Parathyroid adenoma (tissue), 2 donors: ENCODE data around the gene SULT1C4.

ENCODE experiments used
- H2AFZ ChIP-seq: fragments of 300-600 bp; sonication (generic); one replicate; pipeline ENCODE4 v1.7.0; 2017; ENCODE audit warnings: antibody characterized with exemption, mild to moderate bottlenecking
- H3K27ac ChIP-seq: fragments of 300-600 bp; sonication (generic); one replicate; pipeline ENCODE4 v1.7.0; 2017
- H3K27me3 ChIP-seq: fragments of 300-600 bp; sonication (generic); one replicate; pipeline ENCODE4 v1.7.0; 2017; ENCODE audit warnings: low read length; ENCODE audit not compliant: control insufficient read depth, insufficient read depth
- H3K36me3 ChIP-seq: fragments of 300-600 bp; sonication (generic); one replicate; pipeline ENCODE4 v1.7.0; 2017; ENCODE audit warnings: low read length; ENCODE audit not compliant: control insufficient read depth, insufficient read depth
- H3K4me1 ChIP-seq: fragments of 300-600 bp; sonication (generic); one replicate; pipeline ENCODE4 v1.7.0; 2017; ENCODE audit warnings: control low read depth
- H3K4me2 ChIP-seq: fragments of 300-600 bp; sonication (generic); one replicate; pipeline ENCODE4 v1.7.0; 2017; ENCODE audit warnings: low read length
- H3K4me3 ChIP-seq: fragments of 300-600 bp; sonication (generic); one replicate; pipeline ENCODE4 v1.7.0; 2017; ENCODE audit warnings: low read depth, low read length
- H3K79me2 ChIP-seq: fragments of 300-600 bp; sonication (generic); one replicate; pipeline ENCODE4 v1.7.0; 2017; ENCODE audit warnings: control low read depth
- H3K9ac ChIP-seq: fragments of 300-600 bp; sonication (generic); one replicate; pipeline ENCODE4 v1.7.0; 2017; ENCODE audit warnings: mild to moderate bottlenecking
- H3K9me3 ChIP-seq: fragments of 300-600 bp; sonication (generic); one replicate; pipeline ENCODE4 v1.7.0; 2017; ENCODE audit warnings: low read length; ENCODE audit not compliant: control insufficient read depth
- CTCF ChIP-seq: fragments of 300-600 bp; sonication (generic); IDR thresholded peaks from one replicate; pipeline ENCODE4 v1.7.0; 2017; ENCODE audit warnings: antibody characterized with exemption, mild to moderate bottlenecking
- donor health status: primary hyperparathyroidism.

Gene SULT1C4

DNA sequence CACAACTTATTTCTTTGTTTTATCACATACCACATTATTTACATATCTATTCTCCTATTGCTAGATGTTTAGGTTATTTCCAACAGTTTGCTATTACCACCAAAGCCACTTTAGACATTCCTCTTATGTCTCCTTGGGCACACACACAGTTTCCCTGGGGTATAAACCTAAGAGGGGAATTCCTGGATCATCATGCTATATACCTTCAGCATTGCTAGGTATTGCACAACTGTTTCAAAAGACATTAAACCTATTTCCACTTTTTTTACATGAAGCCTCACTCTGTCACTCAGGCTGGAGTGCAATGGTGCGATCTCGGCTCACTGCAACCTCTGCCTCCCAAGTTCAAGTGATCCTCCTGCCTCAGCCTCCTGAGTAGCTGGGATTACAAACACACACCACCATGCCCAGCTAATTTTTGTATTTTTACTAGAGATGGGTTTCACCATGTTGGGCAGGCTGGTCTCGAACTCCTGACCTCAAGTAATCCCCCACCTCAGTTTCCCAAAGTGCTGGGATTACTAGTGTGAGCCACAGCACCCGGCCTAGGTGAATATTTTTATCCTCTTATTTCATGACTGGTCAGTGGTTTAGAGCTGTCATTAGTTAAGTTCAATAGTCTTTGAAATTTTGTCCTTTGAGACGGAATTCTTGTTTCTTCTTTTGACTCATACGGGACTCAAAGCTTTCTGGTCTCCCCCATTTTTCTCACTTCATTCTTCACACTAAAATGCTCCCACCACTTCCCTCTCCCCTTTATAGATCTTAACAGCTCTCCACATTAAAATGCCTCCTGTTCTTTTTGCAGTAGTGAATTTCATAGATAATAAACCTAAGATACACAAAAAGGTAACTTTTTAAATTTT is 30.3 kb downstream of the SULT1C4 start:
- H3K36me3 ChIP-seq, result no peaks in the 10 kb centered on the region
- no peak for TF ChIP-seq CTCF

GRCh38 chr2:108409768-108410167 is 32.0 kb downstream of the SULT1C4 start:
- Histone ChIP-seq H3K4me3 (no peak overlapping the region), H3K4me1 (no peaks in the 10 kb centered on the region), H3K9ac (no peak overlapping the region), H3K36me3 (no peaks in the 10 kb centered on the region), H3K4me2 (no peak overlapping the region), H3K79me2 (no peaks in the 10 kb centered on the region), H3K9me3 (no peaks in the 10 kb centered on the region), H2AFZ (no peak overlapping the region), H3K27ac (no peak overlapping the region), H3K27me3 (no peaks in the 10 kb centered on the region)
- no peak for TF ChIP-seq CTCF

More for the DNA sequence above, 30.3 kb downstream of the SULT1C4 start:
- no peak overlapping the region for H3K9ac ChIP-seq
- no peaks in the 10 kb centered on the region for H3K9me3 ChIP-seq
- no peaks in the 10 kb centered on the region for H3K79me2 ChIP-seq
- no peak overlapping the region for H2AFZ ChIP-seq
- H3K27me3 ChIP-seq, result no peaks in the 10 kb centered on the region
- H3K27ac ChIP-seq, result no peak overlapping the region
- no peak overlapping the region for H3K4me2 ChIP-seq
- H3K4me1 ChIP-seq, result no peaks in the 10 kb centered on the region
- no peak overlapping the region for H3K4me3 ChIP-seq

DNA sequence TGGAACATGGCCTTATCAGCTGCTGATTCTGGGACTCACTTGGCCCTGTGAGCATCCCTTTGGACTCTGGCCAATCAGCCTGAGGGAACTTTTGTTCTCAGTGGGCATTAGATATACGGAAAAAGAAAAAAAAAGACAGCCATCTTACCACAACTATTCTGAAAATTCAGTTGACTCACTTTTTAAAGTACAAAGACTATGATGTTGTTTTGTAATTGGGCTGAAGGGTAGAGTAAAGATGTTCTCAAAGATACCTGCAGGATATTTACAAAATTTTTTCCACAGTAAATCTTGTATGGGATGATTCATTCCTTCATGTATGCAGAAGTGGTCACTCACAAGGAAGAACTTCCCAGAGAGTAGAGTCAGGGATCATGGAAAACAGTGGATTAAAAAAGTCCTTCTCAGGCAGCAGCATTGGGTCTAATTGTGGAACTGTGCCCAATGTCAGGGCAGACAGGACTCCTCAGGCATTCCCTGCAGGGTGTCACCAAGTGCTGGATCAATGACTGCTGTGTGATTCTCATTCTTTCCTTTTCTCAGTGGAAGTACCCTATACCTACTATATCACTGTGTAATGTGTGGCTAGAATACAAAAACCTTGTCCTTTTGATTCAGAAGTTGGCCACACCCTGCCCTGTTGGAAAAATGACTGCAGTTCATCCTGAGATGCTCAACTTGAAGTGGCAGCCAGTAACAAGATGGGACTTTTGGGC is 35.4 kb downstream of the SULT1C4 start:
- Histone ChIP-seq H3K4me1 (no peaks in the 10 kb centered on the region), H3K9me3 (no peaks in the 10 kb centered on the region), H3K79me2 (no peaks in the 10 kb centered on the region), H3K27ac (no peak overlapping the region), H3K36me3 (no peaks in the 10 kb centered on the region), H3K4me2 (no peak overlapping the region), H2AFZ (no peak overlapping the region), H3K9ac (no peak overlapping the region), H3K4me3 (no peak overlapping the region), H3K27me3 (no peaks in the 10 kb centered on the region)
- TF ChIP-seq CTCF, result no peak

DNA sequence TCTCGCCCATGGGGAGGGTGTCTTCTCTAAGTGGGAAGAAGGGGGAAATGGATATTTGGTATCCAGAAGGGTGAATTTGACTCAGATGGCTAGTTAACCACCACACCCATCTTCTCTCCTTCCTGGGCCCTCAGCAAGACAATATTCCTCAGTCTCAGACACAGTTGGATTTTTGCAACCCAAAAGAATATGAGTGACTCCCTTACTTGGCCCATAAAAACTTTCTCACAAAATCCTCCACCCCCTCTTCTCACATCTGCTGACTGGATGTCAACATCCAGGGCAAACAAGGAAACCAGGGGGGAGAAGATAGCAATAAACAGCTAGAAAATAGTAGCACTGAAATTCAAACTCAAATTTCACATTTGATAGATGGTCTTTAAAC is 35.9 kb downstream of the SULT1C4 start:
- no peaks in the 10 kb centered on the region for H3K27me3 ChIP-seq
- H3K36me3 ChIP-seq, result no peaks in the 10 kb centered on the region
- H3K9ac ChIP-seq, result no peak overlapping the region
- TF ChIP-seq CTCF, result no peak
- no peaks in the 10 kb centered on the region for H3K4me1 ChIP-seq
- H3K9me3 ChIP-seq, result no peaks in the 10 kb centered on the region
- H3K4me2 ChIP-seq, result no peak overlapping the region
- no peak overlapping the region for H2AFZ ChIP-seq
- no peak overlapping the region for H3K27ac ChIP-seq
- H3K4me3 ChIP-seq, result no peak overlapping the region
- H3K79me2 ChIP-seq, result no peaks in the 10 kb centered on the region
